CD14-positive monocyte (primary cell): Measurements from ENCODE around the gene RAB5IF. TPM values are rescaled to one million over a fixed set of nuclear protein-coding genes. Genes with fewer than 3 reads are reported as not detected.

Experiments
- DNase-seq, 3 donors: peaks; one replicate each; pipeline ENCODE4 v3.0.0-alpha.2; 2011 to 2022
- H2AFZ ChIP-seq: 2 replicates; pipeline ENCODE4 v1.6.0; 2012; ENCODE audit warnings: mild to moderate bottlenecking, low read depth, low read length, inconsistent platforms; ENCODE audit not compliant: insufficient read depth, poor library complexity, severe bottlenecking
- H3K27ac ChIP-seq, 2 donors: 1 replicate in 1 of 2; 2 replicates in 1 of 2; pipeline ENCODE4 v1.5.1; 2012 to 2013; ENCODE audit warnings: low read length in 2 of 2, control low read depth in 1 of 2, inconsistent platforms in 1 of 2, low read depth in 1 of 2, mild to moderate bottlenecking in 1 of 2
- H3K27me3 ChIP-seq, 2 donors: one replicate each; pipeline versions ENCODE4 v1.6.0 to v1.6.1; 2011 to 2013; ENCODE audit warnings: low read length in 2 of 2; ENCODE audit not compliant: control insufficient read depth in 2 of 2, insufficient read depth in 2 of 2
- H3K36me3 ChIP-seq, 2 donors: replicated peaks in 1 of 2; 1 replicate in 1 of 2; 2 replicates in 1 of 2; pipeline versions ENCODE4 v1.5.1 to v1.6.1; 2012 to 2013; ENCODE audit warnings: low read length in 2 of 2, control low read depth in 1 of 2, inconsistent platforms in 1 of 2, mild to moderate bottlenecking in 1 of 2; ENCODE audit not compliant: insufficient read depth in 2 of 2, control insufficient read depth in 1 of 2
- H3K4me1 ChIP-seq, 2 donors: 1 replicate in 1 of 2; 2 replicates in 1 of 2; pipeline versions ENCODE4 v1.5.1 to v1.6.1; 2012 to 2013; ENCODE audit warnings: low read length in 2 of 2, control low read depth in 1 of 2, inconsistent platforms in 1 of 2, mild to moderate bottlenecking in 1 of 2, moderate library complexity in 1 of 2; ENCODE audit not compliant: insufficient read depth in 2 of 2, control insufficient read depth in 1 of 2
- H3K4me2 ChIP-seq: replicated peaks from 2 replicates; pipeline ENCODE3; 2012; ENCODE audit warnings: low read length, moderate library complexity, mild to moderate bottlenecking; ENCODE audit not compliant: poor library complexity, severe bottlenecking; ENCODE audit errors: extremely low read depth
- H3K4me3 ChIP-seq, 3 experiments: fragments of 200-600 bp in 1 of 3; sonication (generic) in 1 of 3; replicated peaks in 1 of 3; 1 replicate in 2 of 3; 2 replicates in 1 of 3; pipeline ENCODE4 v1.5.1; 2011 to 2013; ENCODE audit warnings: low read length in 3 of 3, mild to moderate bottlenecking in 3 of 3, control low read depth in 2 of 3, low read depth in 2 of 3, inconsistent platforms in 1 of 3, moderate library complexity in 1 of 3
- H3K79me2 ChIP-seq: 2 replicates; pipeline ENCODE4 v1.6.0; 2012; ENCODE audit warnings: mild to moderate bottlenecking, control low read depth, inconsistent platforms, low read length, moderate library complexity; ENCODE audit not compliant: insufficient read depth
- H3K9ac ChIP-seq: 2 replicates; pipeline ENCODE4 v1.6.0; 2017; ENCODE audit warnings: low read length, mild to moderate bottlenecking; ENCODE audit not compliant: insufficient read depth, poor library complexity, severe bottlenecking
- H3K9me3 ChIP-seq, 2 donors: replicated peaks in 1 of 2; 1 replicate in 1 of 2; 2 replicates in 1 of 2; pipeline versions ENCODE4 v1.5.1 to v1.6.1; 2012 to 2013; ENCODE audit warnings: low read length in 2 of 2, control low read depth in 1 of 2; ENCODE audit not compliant: control insufficient read depth in 1 of 2, insufficient read depth in 1 of 2
- H4K20me1 ChIP-seq: 2 replicates; pipeline ENCODE4 v1.6.0; 2012; ENCODE audit warnings: mild to moderate bottlenecking, low read length, control low read depth, moderate library complexity; ENCODE audit not compliant: insufficient read depth
- H3K27ac Mint-ChIP-seq, 7 donors: one replicate each; pipeline ENCODE4 v1.8.0; 2020; ENCODE audit warnings: mild to moderate bottlenecking in 7 of 7, mixed read lengths in 7 of 7, moderate library complexity in 6 of 7, inconsistent platforms in 2 of 7
- H3K27me3 Mint-ChIP-seq, 3 donors: one replicate each; pipeline ENCODE4 v1.8.0; 2021 to 2022; ENCODE audit warnings: low read depth in 3 of 3, mild to moderate bottlenecking in 3 of 3, mixed read lengths in 3 of 3, moderate library complexity in 3 of 3, inconsistent platforms in 1 of 3
- H3K36me3 Mint-ChIP-seq, 2 donors: one replicate each; pipeline ENCODE4 v1.8.0; 2020; ENCODE audit warnings: mixed read lengths in 2 of 2, inconsistent platforms in 1 of 2, mild to moderate bottlenecking in 1 of 2
- H3K4me1 Mint-ChIP-seq: one replicate; pipeline ENCODE4 v1.8.0; 2020; ENCODE audit warnings: mild to moderate bottlenecking, mixed read lengths
- H3K4me3 Mint-ChIP-seq, 2 donors: one replicate each; pipeline ENCODE4 v1.8.0; 2020; ENCODE audit warnings: mild to moderate bottlenecking in 2 of 2, mixed read lengths in 2 of 2, moderate library complexity in 1 of 2
- H3K9me3 Mint-ChIP-seq, 7 donors: one replicate each; pipeline ENCODE4 v1.8.0; 2020 to 2022; ENCODE audit warnings: mixed read lengths in 7 of 7, mild to moderate bottlenecking in 6 of 7, moderate library complexity in 6 of 7, inconsistent platforms in 2 of 7
- WGBS: methylation state at CpG from one replicate; pipeline ENCODE4 v1.1.5; 2013; ENCODE audit warnings: missing lambda C conversion rate; ENCODE audit not compliant: insufficient coverage; 5-methylcytosine and 5-hydroxymethylcytosine counted together
- intact Hi-C, 2 donors: fragments of 100-400 bp; cut with micrococcal nuclease; formaldehyde crosslinking; loops; one replicate each; pipeline versions ENCODE4 v1.15.0 to v1.15.1; 2023
- polyA plus RNA-seq, 3 donors: library from polyadenylated mRNA; depleted of rRNA in 1 of 3; unstranded in 2 of 3; stranded (reverse) in 1 of 3; fragments of 300-500 nt in 2 of 3; fragments of >200 nt in 1 of 3; fragmentation: Illumina TruSeq in 2 of 3; gene quantifications; 1 replicate in 2 of 3; 2 replicates in 1 of 3; pipeline ENCODE4 v1.2.3, GENCODE V29; 2012 to 2021
- TF ChIP-seq, protein P1 (sequence below): fragments of 200-600 bp; IDR thresholded peaks from one replicate; pipeline ENCODE4 v1.8.0; 2022; ENCODE audit warnings: antibody characterized with exemption, mild to moderate bottlenecking

Gene RAB5IF
- polyA plus RNA-seq, 3 donors = 325 to 790 (median 757) TPM

- H3K4me3 ChIP-seq = no peak overlapping the region
- H3K27me3 ChIP-seq = no peaks in the 10 kb centered on the region
- H3K9me3 ChIP-seq = no peaks in the 10 kb centered on the region
- peaks cover 46% of the 10 kb centered on the region for H3K79me2 ChIP-seq
- no peak overlapping the region for H3K27ac ChIP-seq
- DNase-seq = no peak
- H3K4me1 ChIP-seq = peaks cover 16 to 19% of the 10 kb centered on the region in 2 donors
- Mint-ChIP-seq H3K4me3 (no peak overlapping the region), H3K9me3 (no peaks in the 10 kb centered on the region), H3K36me3 (peaks cover 45 to 61% of the 10 kb centered on the region in 2 donors), H3K27ac (peak overlapping the region in 1 of 7 donors; percentile 30), H3K27me3 (no peaks in the 10 kb centered on the region), H3K4me1 (peaks cover 19% of the 10 kb centered on the region)
- H3K9ac ChIP-seq = no peak overlapping the region
- no peak overlapping the region for H2AFZ ChIP-seq
- peaks cover 65% of the 10 kb centered on the region for H4K20me1 ChIP-seq
- intact Hi-C loops = no loop called here
- no peak overlapping the region for H3K4me2 ChIP-seq
- TF ChIP-seq, protein P1, sequence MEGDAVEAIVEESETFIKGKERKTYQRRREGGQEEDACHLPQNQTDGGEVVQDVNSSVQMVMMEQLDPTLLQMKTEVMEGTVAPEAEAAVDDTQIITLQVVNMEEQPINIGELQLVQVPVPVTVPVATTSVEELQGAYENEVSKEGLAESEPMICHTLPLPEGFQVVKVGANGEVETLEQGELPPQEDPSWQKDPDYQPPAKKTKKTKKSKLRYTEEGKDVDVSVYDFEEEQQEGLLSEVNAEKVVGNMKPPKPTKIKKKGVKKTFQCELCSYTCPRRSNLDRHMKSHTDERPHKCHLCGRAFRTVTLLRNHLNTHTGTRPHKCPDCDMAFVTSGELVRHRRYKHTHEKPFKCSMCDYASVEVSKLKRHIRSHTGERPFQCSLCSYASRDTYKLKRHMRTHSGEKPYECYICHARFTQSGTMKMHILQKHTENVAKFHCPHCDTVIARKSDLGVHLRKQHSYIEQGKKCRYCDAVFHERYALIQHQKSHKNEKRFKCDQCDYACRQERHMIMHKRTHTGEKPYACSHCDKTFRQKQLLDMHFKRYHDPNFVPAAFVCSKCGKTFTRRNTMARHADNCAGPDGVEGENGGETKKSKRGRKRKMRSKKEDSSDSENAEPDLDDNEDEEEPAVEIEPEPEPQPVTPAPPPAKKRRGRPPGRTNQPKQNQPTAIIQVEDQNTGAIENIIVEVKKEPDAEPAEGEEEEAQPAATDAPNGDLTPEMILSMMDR = no peak
- peaks cover 41 to 55% of the 10 kb centered on the region in 2 donors for H3K36me3 ChIP-seq
- 95% methylated on average over 8 of the region's 15 CpGs for WGBS
Measured at GRCh38 chr20:36578356-36579041, 27.1 kb upstream of the RAB5IF start.

DNA sequence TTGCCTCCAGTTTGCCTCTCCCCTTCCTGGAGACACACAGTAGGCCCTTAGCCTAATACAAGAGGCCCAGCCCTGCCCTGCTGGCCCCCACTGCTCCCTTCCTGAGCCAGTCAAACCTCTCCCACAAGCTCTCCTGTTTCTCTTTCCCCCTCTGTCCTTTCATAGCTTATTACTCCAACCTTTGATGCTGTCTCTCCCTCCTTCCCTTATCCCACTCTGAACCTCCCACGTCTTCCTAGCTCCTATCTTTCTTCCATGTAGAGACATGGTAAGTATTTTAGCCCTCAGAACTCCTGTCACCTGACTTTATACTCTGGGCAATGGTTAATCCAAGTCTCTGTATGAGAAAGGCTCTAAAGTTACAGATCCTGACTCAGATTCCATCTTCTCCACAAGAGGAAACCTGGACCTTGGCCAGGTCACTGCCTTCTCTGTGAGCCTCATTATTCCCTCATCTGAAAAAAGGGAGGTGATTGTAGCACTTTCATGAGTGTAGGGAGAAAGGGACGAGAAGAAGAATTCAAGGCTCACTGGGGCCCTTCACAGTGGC is 25.5 kb upstream of the RAB5IF start:
- Mint-ChIP-seq H3K27ac (peak overlapping the region in 1 of 7 donors; percentile 10), H3K4me1 (peaks cover 18% of the 10 kb centered on the region), H3K36me3 (peaks cover 49 to 67% of the 10 kb centered on the region in 2 donors), H3K9me3 (no peaks in the 10 kb centered on the region), H3K4me3 (no peak overlapping the region), H3K27me3 (no peaks in the 10 kb centered on the region)
- 100% methylated on average over 1 of the region's 2 CpGs for WGBS
- H3K4me2 ChIP-seq = no peak overlapping the region
- H3K4me3 ChIP-seq = no peak overlapping the region
- no peaks in the 10 kb centered on the region for H3K27me3 ChIP-seq
- H3K79me2 ChIP-seq = peaks cover 38% of the 10 kb centered on the region
- intact Hi-C loops = no loop called here
- DNase-seq = no peak
- TF ChIP-seq, protein P1 = no peak
- H3K9ac ChIP-seq = no peak overlapping the region
- no peaks in the 10 kb centered on the region for H3K9me3 ChIP-seq
- H3K36me3 ChIP-seq = peaks cover 41 to 57% of the 10 kb centered on the region in 2 donors
- H4K20me1 ChIP-seq = peaks cover 63% of the 10 kb centered on the region
- no peak overlapping the region for H3K27ac ChIP-seq
- peaks cover 9 to 12% of the 10 kb centered on the region in 2 donors for H3K4me1 ChIP-seq
- H2AFZ ChIP-seq = no peak overlapping the region
